ENCODE results near the gene CPAMD8. TPM values are rescaled to one million over a fixed set of nuclear protein-coding genes. Genes with fewer than 3 reads are reported as not detected.

Gene CPAMD8
- total RNA-seq, 1 donor from 2014 or later: 54.3 TPM

DNA sequence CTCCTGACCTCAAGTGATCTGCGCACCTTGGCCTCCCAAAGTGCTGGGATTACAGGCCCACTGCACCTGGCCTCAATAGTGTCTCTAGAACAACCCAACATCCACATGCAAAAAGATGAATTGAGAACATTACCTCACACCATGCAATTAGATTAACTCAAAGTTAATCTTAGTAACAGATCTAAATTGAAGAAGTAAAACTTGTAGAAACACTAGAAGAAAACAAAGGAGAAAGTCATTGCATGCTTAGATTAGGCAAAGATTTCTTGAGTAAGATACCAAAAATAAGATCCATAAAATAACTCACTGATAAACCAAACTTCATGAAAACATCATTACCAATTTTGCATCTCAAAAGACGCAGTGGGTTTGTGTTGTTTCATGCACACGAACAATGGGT lies 2.8 kb downstream of the CPAMD8 start:
- intact Hi-C loops (cut with DNase I): no loop called here
- Histone ChIP-seq H3K4me3 (no peak overlapping the region), H3K4me1 (peaks cover 41% of the 10 kb centered on the region), H3K27ac (no peak overlapping the region), H3K27me3 (ENCODE audit: low read depth) (peaks cover 7% of the 10 kb centered on the region), H3K9me3 (peaks cover 9% of the 10 kb centered on the region), H3K36me3 (no peaks in the 10 kb centered on the region)
- TF ChIP-seq, protein P1, sequence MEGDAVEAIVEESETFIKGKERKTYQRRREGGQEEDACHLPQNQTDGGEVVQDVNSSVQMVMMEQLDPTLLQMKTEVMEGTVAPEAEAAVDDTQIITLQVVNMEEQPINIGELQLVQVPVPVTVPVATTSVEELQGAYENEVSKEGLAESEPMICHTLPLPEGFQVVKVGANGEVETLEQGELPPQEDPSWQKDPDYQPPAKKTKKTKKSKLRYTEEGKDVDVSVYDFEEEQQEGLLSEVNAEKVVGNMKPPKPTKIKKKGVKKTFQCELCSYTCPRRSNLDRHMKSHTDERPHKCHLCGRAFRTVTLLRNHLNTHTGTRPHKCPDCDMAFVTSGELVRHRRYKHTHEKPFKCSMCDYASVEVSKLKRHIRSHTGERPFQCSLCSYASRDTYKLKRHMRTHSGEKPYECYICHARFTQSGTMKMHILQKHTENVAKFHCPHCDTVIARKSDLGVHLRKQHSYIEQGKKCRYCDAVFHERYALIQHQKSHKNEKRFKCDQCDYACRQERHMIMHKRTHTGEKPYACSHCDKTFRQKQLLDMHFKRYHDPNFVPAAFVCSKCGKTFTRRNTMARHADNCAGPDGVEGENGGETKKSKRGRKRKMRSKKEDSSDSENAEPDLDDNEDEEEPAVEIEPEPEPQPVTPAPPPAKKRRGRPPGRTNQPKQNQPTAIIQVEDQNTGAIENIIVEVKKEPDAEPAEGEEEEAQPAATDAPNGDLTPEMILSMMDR (IDR thresholded peaks at IDR 0.05): no peak
- DNase-seq (no peak), ATAC-seq (no peak)

DNA sequence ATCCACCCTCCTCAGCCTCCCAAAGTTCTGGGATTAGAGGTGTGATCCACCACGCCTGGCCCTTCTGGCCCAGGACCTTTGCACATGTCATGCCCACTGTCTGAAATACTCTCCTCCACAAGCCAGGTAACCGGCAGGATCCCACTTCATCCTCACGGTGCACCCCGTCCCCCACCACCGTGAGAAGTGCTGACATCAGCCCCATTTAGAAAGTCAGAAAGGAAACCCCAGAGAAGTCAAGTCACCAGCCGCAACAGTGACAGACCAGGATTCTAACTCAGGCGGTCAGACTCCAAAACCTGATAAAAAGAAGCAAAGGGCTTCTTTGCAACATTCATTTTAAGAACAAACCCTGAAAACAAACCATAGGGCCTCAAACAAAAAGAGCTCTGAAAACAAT lies 3.9 kb downstream of the CPAMD8 start:
- Histone ChIP-seq H3K36me3 (no peaks in the 10 kb centered on the region), H3K27me3 (ENCODE audit: low read depth) (no peaks in the 10 kb centered on the region), H3K4me3 (no peak overlapping the region), H3K9me3 (peaks cover 9% of the 10 kb centered on the region), H3K27ac (peak overlapping the region; percentile 68), H3K4me1 (peaks cover 41% of the 10 kb centered on the region)
- intact Hi-C loops (cut with DNase I): no loop called here
- TF ChIP-seq, protein P1 (IDR thresholded peaks at IDR 0.05): no peak
- DNase-seq: no peak
- ATAC-seq: no peak

DNA sequence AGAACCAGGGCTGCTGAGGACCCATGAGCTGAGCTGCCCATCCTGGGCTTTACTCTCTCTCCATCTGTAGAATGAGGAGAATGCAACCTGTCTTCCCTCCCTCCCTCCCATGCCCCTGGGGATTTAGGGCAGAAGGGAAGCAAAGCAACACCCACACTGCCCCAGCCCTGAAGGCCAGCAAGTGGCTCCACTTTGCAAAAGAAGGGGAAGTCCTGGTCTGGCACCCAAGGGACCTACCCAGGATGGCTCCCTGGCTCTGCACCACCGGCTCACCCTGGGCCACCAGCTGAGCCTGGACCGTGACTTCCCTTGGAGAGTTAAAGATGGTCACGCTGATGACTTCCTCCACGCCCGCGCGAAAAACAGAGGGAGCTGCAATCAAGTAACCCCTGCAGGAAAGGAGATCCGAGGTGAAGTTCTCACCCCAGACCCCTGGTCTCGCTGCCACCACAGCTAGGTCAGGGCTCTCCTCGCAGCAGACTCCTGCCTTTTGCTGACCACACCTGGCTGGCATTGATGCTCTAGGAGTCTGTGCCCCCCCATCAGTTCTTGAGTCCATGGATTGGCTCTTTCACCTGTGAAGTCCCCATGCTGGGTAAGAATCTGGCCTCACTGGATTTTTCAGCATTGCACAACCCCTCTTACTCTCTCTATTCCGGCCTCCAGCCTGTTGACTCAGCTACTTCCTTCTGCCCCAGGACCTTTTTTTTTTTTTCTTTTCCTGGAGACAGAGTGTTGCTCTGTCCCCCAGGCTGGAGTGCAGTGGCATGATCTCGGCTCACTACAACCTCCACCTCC lies 4.6 kb downstream of the CPAMD8 start:
- H3K36me3 ChIP-seq: no peaks in the 10 kb centered on the region
- TF ChIP-seq, protein P1 (IDR thresholded peaks at IDR 0.05): no peak
- intact Hi-C loops (cut with DNase I): no loop called here
- ATAC-seq: peak; percentile 89
- H3K4me3 ChIP-seq: no peak overlapping the region
- H3K9me3 ChIP-seq: peaks cover 9% of the 10 kb centered on the region
- peak overlapping the region; percentile 68 for H3K27ac ChIP-seq
- H3K27me3 ChIP-seq (ENCODE audit: low read depth): no peaks in the 10 kb centered on the region
- peak; percentile 61 for DNase-seq
- H3K4me1 ChIP-seq: peaks cover 41% of the 10 kb centered on the region

DNA sequence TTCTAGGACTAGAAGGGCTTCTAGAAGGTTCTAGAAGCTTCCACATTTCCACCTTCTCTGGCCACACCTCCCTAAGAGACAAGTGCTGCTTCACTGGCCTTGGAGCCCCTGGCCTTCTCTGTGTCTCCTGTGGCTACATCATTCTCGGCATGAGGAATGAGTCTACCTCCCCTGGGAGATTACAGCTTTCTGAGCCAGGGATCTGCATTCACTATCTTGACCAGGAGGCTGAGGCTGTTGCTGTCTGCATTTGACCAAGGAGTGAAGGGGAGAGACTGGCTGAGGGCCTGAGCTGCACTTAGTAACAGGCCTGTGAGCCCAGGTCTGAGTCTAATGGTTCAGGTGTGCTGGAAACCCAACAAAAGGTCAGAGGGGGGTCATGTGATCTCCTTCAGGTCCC lies 5.3 kb downstream of the CPAMD8 start:
- no peak for DNase-seq
- no peak for ATAC-seq
- Histone ChIP-seq H3K36me3 (no peaks in the 10 kb centered on the region), H3K27ac (peak overlapping the region; percentile 68), H3K27me3 (ENCODE audit: low read depth) (no peaks in the 10 kb centered on the region), H3K4me3 (no peak overlapping the region), H3K9me3 (peaks cover 9% of the 10 kb centered on the region), H3K4me1 (peaks cover 41% of the 10 kb centered on the region)
- intact Hi-C loops (cut with DNase I): no loop called here
- TF ChIP-seq, protein P1 (IDR thresholded peaks at IDR 0.05): no peak

DNA sequence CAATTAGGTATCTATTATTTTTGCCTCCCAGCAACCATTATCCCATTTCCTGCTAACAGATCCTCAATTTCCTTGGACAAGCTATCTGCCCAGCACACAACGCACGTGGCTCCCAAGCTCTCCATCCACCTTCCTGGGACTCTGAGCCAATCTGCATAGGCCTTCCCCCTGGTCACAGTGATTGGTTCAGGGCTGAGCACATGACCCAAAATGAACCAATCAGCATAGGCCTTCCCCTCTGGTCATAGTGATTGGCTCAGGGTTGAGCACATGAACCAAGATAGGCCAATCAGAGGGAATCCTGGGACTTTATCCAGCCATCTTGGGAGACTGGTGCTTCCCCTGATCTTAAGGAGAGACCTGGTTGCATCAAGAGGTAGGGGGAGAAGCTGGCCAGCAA lies 5.8 kb downstream of the CPAMD8 start:
- Histone ChIP-seq H3K36me3 (no peaks in the 10 kb centered on the region), H3K4me1 (peaks cover 36% of the 10 kb centered on the region), H3K27ac (peak overlapping the region; percentile 68), H3K27me3 (ENCODE audit: low read depth) (no peaks in the 10 kb centered on the region), H3K9me3 (peaks cover 9% of the 10 kb centered on the region), H3K4me3 (no peak overlapping the region)
- ATAC-seq: no peak
- intact Hi-C loops (cut with DNase I): no loop called here
- TF ChIP-seq, protein P1 (IDR thresholded peaks at IDR 0.05): no peak
- DNase-seq: no peak

Measured in lower lobe of right lung (tissue), 2 donors.